IMR-90 (cell line): Measurements from ENCODE around the gene GNG7. TPM values are rescaled to one million over a fixed set of nuclear protein-coding genes. Genes with fewer than 3 reads are reported as not detected.

ENCODE experiments used
- ATAC-seq: fragments of 200-7000 bp; cut with Tn5 transposase; 2 replicates; pipeline ENCODE4 v1.9.1; 2020; ENCODE audit warnings: low read depth, mild to moderate bottlenecking, moderate library complexity
- BruUV-seq: library from RNA; stranded (reverse); fragments of 400-500 nt; replicated peaks from 2 replicates; lab custom pipeline; 2021; lab: Mats Ljungman, UMichigan
- CTCF ChIA-PET: fragments of 300-600 bp; formaldehyde crosslinking; extraction: SDS; loops from one replicate; lab custom pipeline; 2021; ENCODE audit warnings: antibody characterized with exemption; lab: Yijun Ruan, JAX
- POLR2A ChIA-PET: fragments of 300-600 bp; sonication (Branson Sonifier 250); formaldehyde crosslinking; loops from one replicate; lab custom pipeline; 2022; ENCODE audit warnings: antibody characterized with exemption; ENCODE audit not compliant: unreplicated experiment; lab: Charles Lee
- DNase-seq: peaks from one replicate; pipeline ENCODE4 v3.0.0; 2013
- H2AFZ ChIP-seq: replicated peaks from 2 replicates; pipeline ENCODE3; 2013; ENCODE audit warnings: low read length, mild to moderate bottlenecking; ENCODE audit not compliant: poor library complexity
- H2AK5ac ChIP-seq: 2 replicates; pipeline ENCODE4 v1.6.1; 2013; ENCODE audit warnings: low read depth, low read length, inconsistent platforms
- H2AK9ac ChIP-seq: replicated peaks from 2 replicates; pipeline ENCODE3; 2013; ENCODE audit warnings: mild to moderate bottlenecking, low read depth, low read length, moderate library complexity; ENCODE audit not compliant: poor library complexity
- H2BK120ac ChIP-seq: 2 replicates; pipeline ENCODE4 v1.6.1; 2013; ENCODE audit warnings: low read depth, low read length, inconsistent platforms
- H2BK15ac ChIP-seq: 3 replicates; pipeline ENCODE4 v1.6.1; 2013; ENCODE audit warnings: low read depth, low read length, inconsistent platforms
- H2BK20ac ChIP-seq: 2 replicates; pipeline ENCODE4 v1.6.1; 2013; ENCODE audit warnings: low read depth, mild to moderate bottlenecking, inconsistent platforms, low read length, moderate library complexity
- H2BK5ac ChIP-seq: 2 replicates; pipeline ENCODE4 v1.6.1; 2013; ENCODE audit warnings: mild to moderate bottlenecking, low read depth, low read length, inconsistent platforms; ENCODE audit not compliant: poor library complexity, severe bottlenecking
- H3K14ac ChIP-seq: replicated peaks from 2 replicates; pipeline ENCODE4 v1.6.1; 2013; ENCODE audit warnings: low read depth, low read length, inconsistent platforms
- H3K18ac ChIP-seq: 2 replicates; pipeline ENCODE4 v1.6.1; 2013; ENCODE audit warnings: low read depth, low read length, control low read depth
- H3K23ac ChIP-seq: 2 replicates; pipeline ENCODE4 v1.6.1; 2013; ENCODE audit warnings: low read depth, low read length, inconsistent platforms
- H3K27ac ChIP-seq: 2 replicates; pipeline ENCODE4 v1.5.1; 2013; ENCODE audit warnings: mild to moderate bottlenecking, control low read depth, low read length; ENCODE audit not compliant: insufficient read depth
- H3K27me3 ChIP-seq: 2 replicates; pipeline ENCODE4 v1.6.1; 2013; ENCODE audit warnings: low read length; ENCODE audit not compliant: control insufficient read depth, insufficient read depth
- H3K36me3 ChIP-seq: 2 replicates; pipeline ENCODE4 v1.6.1; 2013; ENCODE audit warnings: low read length, mixed read lengths; ENCODE audit not compliant: control insufficient read depth, insufficient read depth
- H3K4ac ChIP-seq: 2 replicates; pipeline ENCODE4 v1.6.1; 2013; ENCODE audit warnings: low read depth, low read length, inconsistent platforms
- H3K4me1 ChIP-seq: 2 replicates; pipeline ENCODE4 v1.6.1; 2013; ENCODE audit warnings: low read length, mixed read lengths; ENCODE audit not compliant: control insufficient read depth, insufficient read depth
- H3K4me2 ChIP-seq: 2 replicates; pipeline ENCODE4 v1.6.1; 2013; ENCODE audit warnings: low read depth, mild to moderate bottlenecking, control low read depth, low read length, moderate library complexity
- H3K4me3 ChIP-seq: 2 replicates; pipeline ENCODE4 v1.5.1; 2013; ENCODE audit warnings: low read depth, mild to moderate bottlenecking, control low read depth, low read length, moderate library complexity; ENCODE audit not compliant: insufficient read depth
- H3K56ac ChIP-seq: 2 replicates; pipeline ENCODE4 v1.6.1; 2013; ENCODE audit warnings: low read length, inconsistent platforms; ENCODE audit not compliant: insufficient read depth; ENCODE audit errors: extremely low read depth
- H3K79me1 ChIP-seq, 2 experiments: 2 replicates each; pipeline ENCODE4 v1.6.1; 2013; ENCODE audit warnings: low read length in 2 of 2, inconsistent platforms in 1 of 2, low read depth in 1 of 2
- H3K9ac ChIP-seq: 2 replicates; pipeline ENCODE4 v1.6.1; 2013; ENCODE audit warnings: low read depth, low read length, control low read depth
- H3K9me1 ChIP-seq: 2 replicates; pipeline ENCODE4 v1.6.1; 2013; ENCODE audit warnings: low read length, inconsistent platforms; ENCODE audit not compliant: insufficient read depth
- H3K9me3 ChIP-seq: 2 replicates; pipeline ENCODE4 v1.6.1; 2013; ENCODE audit warnings: low read length; ENCODE audit not compliant: control insufficient read depth, insufficient read depth
- H4K20me1 ChIP-seq: 2 replicates; pipeline ENCODE4 v1.6.1; 2013; ENCODE audit warnings: low read length, inconsistent platforms; ENCODE audit not compliant: insufficient read depth
- H4K5ac ChIP-seq: 2 replicates; pipeline ENCODE4 v1.6.1; 2013; ENCODE audit warnings: mild to moderate bottlenecking, low read depth, low read length, control low read depth
- H4K8ac ChIP-seq, 2 experiments: 2 replicates each; pipeline ENCODE4 v1.6.1; 2013; ENCODE audit warnings: low read depth in 2 of 2, low read length in 2 of 2, control low read depth in 1 of 2, inconsistent platforms in 1 of 2
- H4K91ac ChIP-seq: 2 replicates; pipeline ENCODE4 v1.6.1; 2013; ENCODE audit warnings: low read depth, low read length, inconsistent platforms; ENCODE audit not compliant: insufficient read depth
- BHLHE40 ChIP-seq: fragments of 150-350 bp; IDR thresholded peaks from 2 replicates; pipeline ENCODE4 v1.6.1; 2016; ENCODE audit warnings: mild to moderate bottlenecking, low read depth, low read length
- CEBPB ChIP-seq: IDR thresholded peaks from 2 replicates; pipeline ENCODE4 v1.6.1; 2012; ENCODE audit warnings: low read depth, low read length, improper control_type of control experiment
- CHD1 ChIP-seq: IDR thresholded peaks from 2 replicates; pipeline ENCODE4 v1.6.1; 2012; ENCODE audit warnings: low read depth, low read length, improper control_type of control experiment
- FOS ChIP-seq: fragments of 150-350 bp; IDR thresholded peaks from 2 replicates; pipeline ENCODE4 v1.6.1; 2016; ENCODE audit warnings: low read depth, low read length
- MAFK ChIP-seq: IDR thresholded peaks from 2 replicates; pipeline ENCODE4 v1.6.1; 2012; ENCODE audit warnings: low read depth, low read length, improper control_type of control experiment
- MAZ ChIP-seq: IDR thresholded peaks from 2 replicates; pipeline ENCODE4 v1.6.1; 2012; ENCODE audit warnings: low read depth, mild to moderate bottlenecking, low read length, improper control_type of control experiment, moderate library complexity, borderline replicate concordance
- MXI1 ChIP-seq: IDR thresholded peaks from 2 replicates; pipeline ENCODE4 v1.6.1; 2012; ENCODE audit warnings: low read depth, mild to moderate bottlenecking, low read length, moderate library complexity, borderline replicate concordance
- NFE2L2 ChIP-seq: fragments of 150-350 bp; IDR thresholded peaks from 2 replicates; pipeline ENCODE4 v1.6.1; 2016; ENCODE audit warnings: low read depth, mild to moderate bottlenecking, low read length
- POLR2A ChIP-seq: IDR thresholded peaks from 2 replicates; pipeline ENCODE4 v1.6.1; 2012; ENCODE audit warnings: mild to moderate bottlenecking, low read depth, low read length
- RAD21 ChIP-seq: IDR thresholded peaks from 2 replicates; pipeline ENCODE4 v1.6.1; 2012; ENCODE audit warnings: low read length, improper control_type of control experiment
- RCOR1 ChIP-seq: IDR thresholded peaks from 2 replicates; pipeline ENCODE4 v1.6.1; 2012; ENCODE audit warnings: mild to moderate bottlenecking, low read length, improper control_type of control experiment; ENCODE audit not compliant: insufficient replicate concordance
- RFX5 ChIP-seq: IDR thresholded peaks from 2 replicates; pipeline ENCODE4 v1.8.0; 2012; ENCODE audit warnings: low read depth, mild to moderate bottlenecking, low read length, moderate library complexity
- SMC3 ChIP-seq: fragments of 150-350 bp; IDR thresholded peaks from 2 replicates; pipeline ENCODE4 v1.6.1; 2016; ENCODE audit warnings: low read depth, mild to moderate bottlenecking, antibody characterized with exemption, low read length, moderate library complexity
- WGBS, 2 experiments: methylation state at CpG; one replicate each; pipeline versions ENCODE4 v1.1.5 to v1.1.7; 2013; ENCODE audit warnings: missing lambda C conversion rate in 2 of 2; ENCODE audit not compliant: insufficient read length in 1 of 2; ENCODE audit errors: extremely low coverage in 2 of 2; 5-methylcytosine and 5-hydroxymethylcytosine counted together
- dilution Hi-C: fragments of 300-500 bp; cut with HindIII; formaldehyde crosslinking; loops from one replicate; pipeline ENCODE4 v1.14.3; 2018; ENCODE audit warnings: low sequenced_read_pairs; ENCODE audit not compliant: unreplicated experiment
- in situ Hi-C: fragments of 300-500 bp; cut with MboI; formaldehyde crosslinking; loops from 3 replicates; pipeline ENCODE4 v1.14.3; 2019; ENCODE audit warnings: low sequenced_read_pairs, inconsistent platforms, mixed read lengths
- intact Hi-C: fragments of 100-400 bp; cut with micrococcal nuclease; formaldehyde crosslinking; loops from 2 replicates; pipeline ENCODE4 v1.10.0; 2022
- polyA plus RNA-seq, 3 experiments: library from polyadenylated mRNA; depleted of rRNA; stranded (reverse); fragments of >200 nt; gene quantifications; 2 replicates each; pipeline ENCODE4 v1.2.3, GENCODE V29; 2012; ENCODE audit warnings: low replicate concordance in 1 of 3
- total RNA-seq: library from RNA; depleted of rRNA; stranded (reverse); fragments of >200 nt; gene quantifications from 2 replicates; pipeline ENCODE4 v1.2.3, GENCODE V29; 2012
- TF ChIP-seq, protein P1 (sequence below): fragments of 150-350 bp; IDR thresholded peaks from 2 replicates; pipeline ENCODE4 v1.6.1; 2016; ENCODE audit warnings: low read depth, mild to moderate bottlenecking, low read length, moderate library complexity, borderline replicate concordance
- TF ChIP-seq, protein P2 (sequence below): conservative IDR thresholded peaks from 2 replicates; pipeline ENCODE4 v1.5.1; 2012; ENCODE audit warnings: mild to moderate bottlenecking, low read depth, low read length, improper control_type of control experiment
- TF ChIP-seq, protein P3 (sequence below): fragments of 150-350 bp; IDR thresholded peaks from 2 replicates; pipeline ENCODE4 v1.6.1; 2017; ENCODE audit warnings: mild to moderate bottlenecking, antibody characterized with exemption, low read length, low read depth

Gene GNG7
- total and polyA plus RNA-seq, 2 of the 4 experiments (the other 2 are of a cell fraction) = under 0.01 to 0.21 TPM

DNA sequence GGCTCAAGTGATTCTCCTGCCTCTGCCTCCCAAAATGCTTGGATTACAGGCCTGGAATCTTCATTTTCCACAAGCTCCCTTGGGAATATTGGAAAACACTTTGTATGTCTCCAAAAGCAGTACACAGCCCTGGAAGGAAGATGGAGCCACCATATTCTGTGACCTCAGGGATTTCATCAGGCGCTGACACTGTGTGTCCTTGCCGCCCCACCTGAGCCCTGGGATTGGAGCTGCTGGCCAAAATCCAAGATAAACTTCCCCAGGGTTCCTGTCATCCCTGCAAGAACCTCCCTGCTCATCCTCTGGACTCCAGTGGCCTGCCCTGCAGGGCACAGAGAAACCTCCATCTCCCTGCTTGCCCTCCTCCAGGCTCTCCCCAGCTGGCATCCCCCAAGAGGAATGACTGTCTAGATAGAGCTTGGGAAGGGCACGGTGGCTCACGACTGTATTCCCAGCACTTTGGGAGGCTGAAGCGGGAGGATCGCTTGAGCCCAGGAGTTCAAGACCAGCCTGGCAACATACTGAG is 1.3 kb upstream of the GNG7 start:
- dilution Hi-C loops (no loop called here), in situ Hi-C loops (no loop called here), intact Hi-C loops (no loop called here)
- no peaks in the 10 kb centered on the region for H3K79me1 ChIP-seq
- H3K23ac ChIP-seq = no peak overlapping the region
- H3K18ac ChIP-seq = no peak overlapping the region
- H3K4me3 ChIP-seq = no peak overlapping the region
- peaks cover 37% of the 10 kb centered on the region for H3K27me3 ChIP-seq
- no peak overlapping the region for H2BK20ac ChIP-seq
- WGBS, 2 experiments = 86% methylated on average over 2 of the region's 6 CpGs; no CpG with 5 or more reads in 1 of the 2 experiments
- ChIA-PET POLR2A (no interaction called here), CTCF (interaction anchor here (0.6 kb wide), 1 partner anchor 27 kb away, joined by 3 read pairs; no protein-coding TSS in a partner anchor)
- ATAC-seq (no peak), DNase-seq (no peak)
- no peak overlapping the region for H4K91ac ChIP-seq
- no peaks in the 10 kb centered on the region for H3K9me3 ChIP-seq
- no peak overlapping the region for H4K5ac ChIP-seq
- no peak overlapping the region for H3K14ac ChIP-seq
- BruUV-seq = no TSS peak
- H3K9me1 ChIP-seq = no peaks in the 10 kb centered on the region
- no peak overlapping the region for H2AFZ ChIP-seq
- no peak overlapping the region for H2BK120ac ChIP-seq
- H3K4ac ChIP-seq = no peak overlapping the region
- H2AK9ac ChIP-seq = no peak overlapping the region
- no peak overlapping the region for H4K8ac ChIP-seq
- H4K20me1 ChIP-seq = no peaks in the 10 kb centered on the region; the same call in 1 of the 2 replicates
- H3K4me1 ChIP-seq = no peaks in the 10 kb centered on the region
- H3K56ac ChIP-seq = no peak overlapping the region
- no peak overlapping the region for H2BK5ac ChIP-seq
- TF ChIP-seq SMC3 (no peak), POLR2A (no peak), RFX5 (no peak), NFE2L2 (no peak), BHLHE40 (no peak), RAD21 (no peak), MXI1 (no peak), CEBPB (no peak), MAFK (no peak), FOS (no peak), RCOR1 (no peak), CHD1 (no peak), MAZ (no peak)
- TF ChIP-seq, protein P1, sequence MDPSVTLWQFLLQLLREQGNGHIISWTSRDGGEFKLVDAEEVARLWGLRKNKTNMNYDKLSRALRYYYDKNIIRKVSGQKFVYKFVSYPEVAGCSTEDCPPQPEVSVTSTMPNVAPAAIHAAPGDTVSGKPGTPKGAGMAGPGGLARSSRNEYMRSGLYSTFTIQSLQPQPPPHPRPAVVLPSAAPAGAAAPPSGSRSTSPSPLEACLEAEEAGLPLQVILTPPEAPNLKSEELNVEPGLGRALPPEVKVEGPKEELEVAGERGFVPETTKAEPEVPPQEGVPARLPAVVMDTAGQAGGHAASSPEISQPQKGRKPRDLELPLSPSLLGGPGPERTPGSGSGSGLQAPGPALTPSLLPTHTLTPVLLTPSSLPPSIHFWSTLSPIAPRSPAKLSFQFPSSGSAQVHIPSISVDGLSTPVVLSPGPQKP = no peak
- TF ChIP-seq, protein P2, sequence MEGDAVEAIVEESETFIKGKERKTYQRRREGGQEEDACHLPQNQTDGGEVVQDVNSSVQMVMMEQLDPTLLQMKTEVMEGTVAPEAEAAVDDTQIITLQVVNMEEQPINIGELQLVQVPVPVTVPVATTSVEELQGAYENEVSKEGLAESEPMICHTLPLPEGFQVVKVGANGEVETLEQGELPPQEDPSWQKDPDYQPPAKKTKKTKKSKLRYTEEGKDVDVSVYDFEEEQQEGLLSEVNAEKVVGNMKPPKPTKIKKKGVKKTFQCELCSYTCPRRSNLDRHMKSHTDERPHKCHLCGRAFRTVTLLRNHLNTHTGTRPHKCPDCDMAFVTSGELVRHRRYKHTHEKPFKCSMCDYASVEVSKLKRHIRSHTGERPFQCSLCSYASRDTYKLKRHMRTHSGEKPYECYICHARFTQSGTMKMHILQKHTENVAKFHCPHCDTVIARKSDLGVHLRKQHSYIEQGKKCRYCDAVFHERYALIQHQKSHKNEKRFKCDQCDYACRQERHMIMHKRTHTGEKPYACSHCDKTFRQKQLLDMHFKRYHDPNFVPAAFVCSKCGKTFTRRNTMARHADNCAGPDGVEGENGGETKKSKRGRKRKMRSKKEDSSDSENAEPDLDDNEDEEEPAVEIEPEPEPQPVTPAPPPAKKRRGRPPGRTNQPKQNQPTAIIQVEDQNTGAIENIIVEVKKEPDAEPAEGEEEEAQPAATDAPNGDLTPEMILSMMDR = no peak
- TF ChIP-seq, protein P3, sequence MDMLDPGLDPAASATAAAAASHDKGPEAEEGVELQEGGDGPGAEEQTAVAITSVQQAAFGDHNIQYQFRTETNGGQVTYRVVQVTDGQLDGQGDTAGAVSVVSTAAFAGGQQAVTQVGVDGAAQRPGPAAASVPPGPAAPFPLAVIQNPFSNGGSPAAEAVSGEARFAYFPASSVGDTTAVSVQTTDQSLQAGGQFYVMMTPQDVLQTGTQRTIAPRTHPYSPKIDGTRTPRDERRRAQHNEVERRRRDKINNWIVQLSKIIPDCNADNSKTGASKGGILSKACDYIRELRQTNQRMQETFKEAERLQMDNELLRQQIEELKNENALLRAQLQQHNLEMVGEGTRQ = no peak
- H3K9ac ChIP-seq = no peak overlapping the region
- no peak overlapping the region for H2AK5ac ChIP-seq
- no peak overlapping the region for H3K27ac ChIP-seq
- H3K4me2 ChIP-seq = no peak overlapping the region
- no peak overlapping the region for H2BK15ac ChIP-seq
- H3K36me3 ChIP-seq = no peaks in the 10 kb centered on the region
